PC-3 (cell line): Measurements from ENCODE around the gene HMCES.

ENCODE experiments used
- CTCF ChIP-seq: fragments of 300-600 bp; sonication (generic); conservative IDR thresholded peaks from 2 replicates; pipeline ENCODE4 v1.5.1; 2017; ENCODE audit warnings: antibody characterized with exemption, low read depth, mild to moderate bottlenecking, low read length
- EZH2phosphoT487 ChIP-seq: fragments of 300-600 bp; sonication (generic); IDR thresholded peaks from 2 replicates; pipeline ENCODE4 v1.6.1; 2018; ENCODE audit warnings: mild to moderate bottlenecking, antibody characterized with exemption, low read length, borderline replicate concordance

DNA sequence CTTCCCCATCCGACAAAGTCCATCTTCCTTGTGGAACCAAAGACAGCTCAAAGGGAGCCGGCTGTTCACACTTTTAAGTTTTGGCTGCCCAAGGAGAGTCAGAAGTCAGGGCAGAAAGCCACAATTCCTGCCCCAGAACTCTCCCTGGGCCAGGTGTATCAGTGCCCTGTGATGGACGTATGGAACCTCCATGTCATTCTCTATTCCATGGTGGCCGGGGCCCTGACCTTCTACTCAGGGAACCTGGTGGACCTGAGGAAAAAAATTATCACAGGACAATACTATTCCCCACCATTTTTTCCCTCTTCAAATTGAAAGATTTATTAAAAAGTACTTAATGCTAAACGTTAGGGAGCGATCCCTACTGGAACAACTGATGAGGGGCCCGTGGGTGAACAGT, 66.6 kb downstream of the HMCES start:
- TF ChIP-seq CTCF, result no peak
- TF ChIP-seq EZH2phosphoT487, result no peak
